ENCODE data around the gene HK1. TPM values are rescaled to one million over a fixed set of nuclear protein-coding genes. Genes with fewer than 3 reads are reported as not detected.
A peak's percentile ranks its signal among the peaks of the same experiment; 100 is the strongest.

Gene HK1
- 100 to 1,000 TPM; 118 to 123 TPM for total RNA-seq

DNA sequence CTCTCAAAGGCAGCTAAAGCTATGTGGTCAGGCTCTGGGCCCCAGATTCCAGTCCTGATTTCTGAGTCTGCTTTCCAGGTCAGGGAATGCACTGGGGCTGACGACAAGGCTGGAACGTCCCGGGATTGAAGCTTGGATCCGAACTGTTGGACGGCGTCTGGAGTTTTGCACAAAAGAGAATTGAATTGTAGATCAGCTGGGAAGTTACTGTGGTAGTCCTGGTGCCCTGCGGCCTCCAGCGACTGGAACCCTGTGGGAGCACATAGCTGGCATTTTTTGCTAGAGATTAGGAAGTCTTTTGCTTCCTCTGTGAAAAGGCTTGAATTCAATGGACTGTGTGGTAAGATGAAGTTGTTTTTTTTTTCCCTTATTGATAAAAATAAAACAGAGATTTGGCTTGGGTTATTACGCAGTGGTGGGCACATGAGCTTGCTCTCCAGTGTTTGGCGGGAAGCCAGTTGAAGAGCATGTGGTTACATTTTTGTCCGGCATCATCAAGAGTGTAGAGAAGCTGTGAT lies at the start of gene HK1:
TSS of gene HK1 (plus strand) at position 51 of the 518 bp plus-strand sequence.
- DNase-seq (no peak), ATAC-seq (ENCODE audit: low read depth) (no peak)
- H3K27ac Mint-ChIP-seq, result no peak within 1 kb of the TSS
- POLR2A ChIA-PET, result no interaction called here
- H3K27me3 Mint-ChIP-seq, result peaks cover 6% of the 10 kb centered on the region
- H3K4me3 Mint-ChIP-seq, result no peak within 1 kb of the TSS
- no peaks in the 10 kb centered on the region for H3K9me3 Mint-ChIP-seq
- no peaks in the 10 kb centered on the region for H3K36me3 Mint-ChIP-seq
- H3K4me1 Mint-ChIP-seq, result no peaks in the 10 kb centered on the region

- Mint-ChIP-seq H3K4me3 (peak overlapping the region; percentile 85), H3K9me3 (no peaks in the 10 kb centered on the region), H3K27ac (peak overlapping the region; percentile 97), H3K36me3 (peaks cover 3% of the 10 kb centered on the region), H3K27me3 (peaks cover 2% of the 10 kb centered on the region), H3K4me1 (peaks cover 59% of the 10 kb centered on the region)
- DNase-seq (no peak), ATAC-seq (ENCODE audit: low read depth) (no peak)
- POLR2A ChIA-PET, result interaction anchor here (0.5 to 2.2 kb wide), 10 partner anchors 14 to 274 kb away, joined by 3 to 15 read pairs (median 4); partner anchors contain the start of gene DDX21
These were observed 48.7 kb upstream of the HK1 start for GRCh38 chr10:69229616-69229916.

GRCh38 chr10:69230128-69230527 lies 48.2 kb upstream of the HK1 start:
- H3K4me3 Mint-ChIP-seq, result no peak overlapping the region
- POLR2A ChIA-PET, result interaction anchor here (1.5 to 2.2 kb wide), 3 partner anchors 15 to 178 kb away, joined by 4 to 12 read pairs (median 7); no protein-coding TSS in a partner anchor
- no peak for DNase-seq
- peak overlapping the region; percentile 97 for H3K27ac Mint-ChIP-seq
- H3K9me3 Mint-ChIP-seq, result no peaks in the 10 kb centered on the region
- peaks cover 54% of the 10 kb centered on the region for H3K4me1 Mint-ChIP-seq
- no peak for ATAC-seq (ENCODE audit: low read depth)
- H3K27me3 Mint-ChIP-seq, result peaks cover 2% of the 10 kb centered on the region
- H3K36me3 Mint-ChIP-seq, result peaks cover 3% of the 10 kb centered on the region

DNA sequence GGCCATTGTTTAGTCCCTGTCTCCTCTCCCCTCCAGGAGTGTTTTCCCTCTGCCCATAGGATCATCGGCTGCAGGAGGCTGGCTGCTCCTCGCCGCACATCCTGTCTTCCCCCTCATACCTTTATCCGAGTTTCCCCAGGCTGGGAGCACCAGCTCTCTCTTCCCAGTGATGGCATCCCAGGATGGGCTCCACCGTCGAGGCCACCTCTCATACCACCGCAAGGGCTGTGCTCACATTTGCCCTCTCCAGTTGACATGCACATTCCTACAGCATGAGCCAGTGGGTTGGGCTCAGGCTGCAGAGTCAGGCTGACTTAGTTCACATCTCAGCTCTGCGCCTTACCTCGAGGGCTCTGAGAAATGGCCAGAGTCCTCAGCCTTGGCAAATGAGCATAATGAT lies 46.0 kb upstream of the HK1 start:
- Mint-ChIP-seq H3K27me3 (peaks cover 2% of the 10 kb centered on the region), H3K27ac (peak overlapping the region; percentile 28), H3K36me3 (peaks cover 3% of the 10 kb centered on the region)

GRCh38 chr10:69232736-69233480 lies 45.4 kb upstream of the HK1 start:
- Mint-ChIP-seq H3K27ac (peak overlapping the region; percentile 70), H3K4me3 (peak overlapping the region; percentile 74), H3K9me3 (no peaks in the 10 kb centered on the region), H3K36me3 (peaks cover 3% of the 10 kb centered on the region), H3K27me3 (peaks cover 2% of the 10 kb centered on the region), H3K4me1 (peaks cover 42% of the 10 kb centered on the region)
- POLR2A ChIA-PET, result interaction anchor here (0.7 to 1.2 kb wide), 4 partner anchors 10 to 175 kb away, joined by 3 read pairs; partner anchors contain the start of gene SUPV3L1
- ATAC-seq (ENCODE audit: low read depth) (no peak), DNase-seq (no peak)

More for the DNA sequence above, 46.0 kb upstream of the HK1 start:
- POLR2A ChIA-PET, result interaction anchor here (1.2 kb wide), 1 partner anchor 52 kb away, joined by 3 read pairs; the partner anchor contains the start of gene SUPV3L1
- Mint-ChIP-seq H3K9me3 (no peaks in the 10 kb centered on the region), H3K4me1 (peaks cover 46% of the 10 kb centered on the region), H3K4me3 (peak overlapping the region; percentile 74)
- no peak for DNase-seq
- ATAC-seq (ENCODE audit: low read depth), result no peak

DNA sequence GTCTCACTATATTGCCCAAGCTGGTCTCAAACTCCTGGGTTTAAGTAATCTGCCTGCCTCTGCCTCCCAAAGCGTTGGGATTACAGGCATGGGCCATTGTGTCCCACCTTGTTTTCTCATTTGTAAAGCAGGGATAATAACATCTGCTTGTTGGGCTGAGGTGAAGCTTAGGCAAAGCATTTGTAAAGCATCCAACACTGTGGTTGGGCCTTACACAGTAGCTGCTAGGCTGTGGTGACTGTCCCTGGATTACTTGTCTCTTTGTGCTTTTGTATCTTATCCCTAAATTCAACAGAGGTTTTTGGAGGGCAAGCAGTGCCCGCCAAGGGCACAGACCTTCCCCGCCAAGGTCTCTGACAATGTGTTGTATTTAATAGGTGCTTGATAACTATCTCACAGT lies 43.8 kb upstream of the HK1 start:
- no peak for DNase-seq
- Mint-ChIP-seq H3K4me3 (no peak overlapping the region), H3K27ac (no peak overlapping the region), H3K27me3 (peaks cover 2% of the 10 kb centered on the region), H3K36me3 (peaks cover 3% of the 10 kb centered on the region), H3K4me1 (peaks cover 31% of the 10 kb centered on the region), H3K9me3 (no peaks in the 10 kb centered on the region)
- no peak for ATAC-seq (ENCODE audit: low read depth)
- POLR2A ChIA-PET, result no interaction called here

GRCh38 chr10:69237528-69238159 lies 40.7 kb upstream of the HK1 start:
- Mint-ChIP-seq H3K4me3 (no peak overlapping the region), H3K27me3 (no peaks in the 10 kb centered on the region), H3K27ac (peak overlapping the region; percentile 5), H3K4me1 (peaks cover 24% of the 10 kb centered on the region), H3K36me3 (no peaks in the 10 kb centered on the region), H3K9me3 (no peaks in the 10 kb centered on the region)
- DNase-seq, result peak; percentile 93
- POLR2A ChIA-PET, result no interaction called here
- ATAC-seq (ENCODE audit: low read depth), result peak; percentile 99

DNA sequence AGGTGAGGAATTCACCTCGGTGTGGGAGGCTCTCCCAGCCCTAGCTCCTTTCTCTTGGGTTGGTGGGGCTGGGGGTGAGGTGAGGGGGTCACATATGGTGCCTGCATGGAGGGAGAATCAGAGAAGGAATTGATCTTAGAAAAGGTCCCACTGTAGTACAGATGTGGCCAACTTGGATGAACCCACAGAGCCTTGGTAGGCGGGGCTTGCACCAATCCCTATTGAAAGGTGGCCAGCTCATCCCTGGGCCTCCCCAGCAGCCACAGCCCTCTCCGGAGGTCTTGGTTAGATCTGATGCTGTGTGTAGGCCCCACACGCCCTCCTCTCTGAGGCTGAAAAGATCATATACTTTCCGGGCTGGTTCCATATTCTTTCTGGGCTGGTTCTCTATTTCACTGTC lies 39.2 kb upstream of the HK1 start:
- Mint-ChIP-seq H3K4me3 (no peak overlapping the region), H3K9me3 (no peaks in the 10 kb centered on the region)
- POLR2A ChIA-PET, result interaction anchor here (1.5 kb wide), 1 partner anchor 154 kb away, joined by 4 read pairs; no protein-coding TSS in a partner anchor

DNA sequence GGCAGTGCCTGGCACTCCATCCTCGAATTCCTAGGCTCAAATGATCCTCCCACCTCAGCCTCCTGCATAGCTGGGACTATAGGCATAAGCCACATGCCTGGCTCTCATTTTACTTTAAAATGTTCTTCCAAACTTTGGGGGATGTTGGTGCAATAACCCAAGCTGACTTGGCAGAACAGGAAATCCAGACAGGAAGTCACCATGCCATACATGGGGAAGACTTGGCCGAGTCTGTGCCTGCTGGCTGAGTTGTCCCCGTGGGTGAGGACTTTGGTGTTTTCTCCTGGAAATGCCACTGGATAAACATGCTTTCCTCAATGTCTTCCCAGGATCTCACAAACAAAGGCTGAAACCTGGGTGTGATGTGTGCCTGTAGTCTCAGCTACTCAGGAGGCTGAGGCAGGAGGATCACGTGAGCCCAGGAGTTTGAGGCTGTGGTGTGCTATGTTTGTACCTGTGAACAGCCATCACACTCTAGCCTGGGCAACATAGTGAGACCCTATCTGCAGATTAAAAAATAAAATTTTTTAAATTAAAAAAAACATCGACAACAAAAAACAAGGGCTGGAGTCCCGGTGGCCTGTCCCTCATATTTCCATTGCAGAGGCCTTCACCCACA lies 38.4 kb upstream of the HK1 start:
- no peak for ATAC-seq (ENCODE audit: low read depth)
- Mint-ChIP-seq H3K27ac (no peak overlapping the region), H3K9me3 (no peaks in the 10 kb centered on the region), H3K4me3 (no peak overlapping the region), H3K36me3 (no peaks in the 10 kb centered on the region), H3K4me1 (peaks cover 14% of the 10 kb centered on the region), H3K27me3 (no peaks in the 10 kb centered on the region)
- DNase-seq, result no peak
- POLR2A ChIA-PET, result interaction anchor here (1.5 kb wide), 1 partner anchor 153 kb away, joined by 4 read pairs; no protein-coding TSS in a partner anchor

More for the DNA sequence above, 39.2 kb upstream of the HK1 start:
- DNase-seq, result no peak
- H3K27ac Mint-ChIP-seq, result no peak overlapping the region
- H3K36me3 Mint-ChIP-seq, result no peaks in the 10 kb centered on the region
- peaks cover 14% of the 10 kb centered on the region for H3K4me1 Mint-ChIP-seq
- ATAC-seq (ENCODE audit: low read depth), result no peak
- H3K27me3 Mint-ChIP-seq, result no peaks in the 10 kb centered on the region

- no peaks in the 10 kb centered on the region for H3K36me3 Mint-ChIP-seq
- POLR2A ChIA-PET, result no interaction called here
- DNase-seq, result no peak
- H3K4me1 Mint-ChIP-seq, result peaks cover 14% of the 10 kb centered on the region
- no peak overlapping the region for H3K4me3 Mint-ChIP-seq
- no peak for ATAC-seq (ENCODE audit: low read depth)
- H3K27ac Mint-ChIP-seq, result no peak overlapping the region
- no peaks in the 10 kb centered on the region for H3K27me3 Mint-ChIP-seq
- no peaks in the 10 kb centered on the region for H3K9me3 Mint-ChIP-seq
These were observed 37.8 kb upstream of the HK1 start for GRCh38 chr10:69240455-69240854.

- DNase-seq, result no peak
- no peak overlapping the region for H3K4me3 Mint-ChIP-seq
- H3K9me3 Mint-ChIP-seq, result no peaks in the 10 kb centered on the region
- no peaks in the 10 kb centered on the region for H3K36me3 Mint-ChIP-seq
- no peaks in the 10 kb centered on the region for H3K27me3 Mint-ChIP-seq
- no peak for ATAC-seq (ENCODE audit: low read depth)
- H3K27ac Mint-ChIP-seq, result no peak overlapping the region
- POLR2A ChIA-PET, result no interaction called here
- peaks cover 14% of the 10 kb centered on the region for H3K4me1 Mint-ChIP-seq
These were observed 36.7 kb upstream of the HK1 start for GRCh38 chr10:69241575-69241974.

GRCh38 chr10:69242040-69242851 lies 36.0 kb upstream of the HK1 start:
- DNase-seq (no peak), ATAC-seq (ENCODE audit: low read depth) (no peak)
- H3K9me3 Mint-ChIP-seq, result no peaks in the 10 kb centered on the region
- no peak overlapping the region for H3K4me3 Mint-ChIP-seq
- POLR2A ChIA-PET, result no interaction called here
- no peak overlapping the region for H3K27ac Mint-ChIP-seq
- peaks cover 12% of the 10 kb centered on the region for H3K4me1 Mint-ChIP-seq
- no peaks in the 10 kb centered on the region for H3K27me3 Mint-ChIP-seq
- no peaks in the 10 kb centered on the region for H3K36me3 Mint-ChIP-seq

GRCh38 chr10:69242852-69243212 lies 35.5 kb upstream of the HK1 start:
- ATAC-seq (ENCODE audit: low read depth), result no peak

More at GRCh38 chr10:69242852-69243212, 35.5 kb upstream of the HK1 start:
- no peak overlapping the region for H3K27ac Mint-ChIP-seq
- H3K4me1 Mint-ChIP-seq, result peaks cover 10% of the 10 kb centered on the region
- no peak for DNase-seq
- no peaks in the 10 kb centered on the region for H3K9me3 Mint-ChIP-seq
- H3K27me3 Mint-ChIP-seq, result no peaks in the 10 kb centered on the region
- H3K36me3 Mint-ChIP-seq, result no peaks in the 10 kb centered on the region
- no peak overlapping the region for H3K4me3 Mint-ChIP-seq
- POLR2A ChIA-PET, result interaction anchor here (1.2 kb wide), 1 partner anchor 148 kb away, joined by 3 read pairs; no protein-coding TSS in a partner anchor
